SIG-M5 (cell line): Measurements from ENCODE around the gene ING5.

Experiments used
- DNase-seq: peaks from one replicate; lab custom pipeline; 2025; lab: John Stamatoyannopoulos, UW

Gene ING5

GRCh38 chr2:241672243-241673188 lies 29.3 kb upstream of the ING5 start:
- no peak for DNase-seq

DNA sequence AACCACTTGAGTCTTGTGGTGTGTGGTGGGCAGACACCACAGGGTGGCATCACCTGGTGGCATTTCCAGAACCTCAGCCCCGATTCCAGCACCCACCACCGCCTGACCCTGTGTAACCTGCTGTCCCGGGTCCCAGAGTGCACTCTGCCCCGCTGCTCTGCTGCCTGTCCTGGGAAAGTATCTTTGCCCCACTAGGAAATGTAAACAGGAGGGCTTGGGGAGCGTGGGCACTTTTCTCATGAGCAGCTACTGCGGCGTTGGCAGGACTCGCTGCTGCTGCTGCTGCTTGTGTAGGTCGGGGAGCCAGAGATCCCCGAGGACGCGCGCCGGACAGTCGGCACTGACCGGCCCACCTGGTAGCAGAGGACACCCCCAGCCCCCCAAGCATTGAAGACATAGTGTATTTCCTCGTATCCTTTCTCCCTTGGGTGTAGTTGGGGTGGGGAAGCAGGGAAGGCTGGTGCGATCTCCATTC lies 28.6 kb upstream of the ING5 start:
- DNase-seq: no peak

DNA sequence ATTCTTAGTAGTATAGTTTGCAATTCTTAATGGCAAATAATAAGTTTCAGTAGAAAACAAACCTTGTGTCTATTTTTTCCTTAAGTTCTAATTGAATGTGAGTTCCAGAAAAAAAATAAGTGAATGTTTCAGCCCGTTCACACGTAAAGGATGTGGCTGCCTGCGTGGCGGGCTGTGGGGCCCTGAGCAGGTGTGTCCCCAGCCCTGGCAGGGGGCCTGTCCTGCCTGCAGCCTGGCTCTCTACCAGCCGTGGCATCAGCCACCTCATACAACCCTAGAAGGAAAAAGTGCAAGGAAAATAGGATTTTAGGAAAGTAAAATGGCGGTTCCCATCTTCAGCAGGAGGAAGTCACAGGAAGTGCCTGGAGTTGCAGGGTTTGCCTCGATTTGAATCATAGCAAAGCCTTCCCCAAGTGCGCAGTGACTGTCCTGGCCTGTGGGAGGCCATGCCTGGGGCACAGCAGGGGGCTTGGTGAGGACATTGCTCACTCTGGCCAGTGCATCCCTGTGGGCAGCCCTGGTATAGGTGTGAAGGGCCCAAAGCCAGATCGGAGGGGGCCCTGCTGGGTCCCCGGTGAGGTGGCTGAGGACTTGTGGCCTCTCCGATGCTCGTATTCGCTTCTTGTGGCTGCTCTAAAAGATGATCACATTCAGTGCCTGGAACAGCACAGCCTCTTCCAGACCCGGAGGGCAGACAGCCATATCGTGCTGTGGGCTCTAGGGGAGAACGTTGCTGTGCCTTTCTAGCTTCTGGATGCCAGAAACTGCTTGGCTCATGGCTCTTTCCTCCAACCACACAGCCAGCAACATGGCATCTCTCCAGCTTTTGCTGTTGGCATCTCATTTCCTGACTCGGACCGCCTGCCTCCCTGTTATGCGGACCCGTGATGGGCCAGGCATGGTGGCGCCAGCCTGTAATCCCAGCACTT lies 27.8 kb upstream of the ING5 start:
- no peak for DNase-seq

DNA sequence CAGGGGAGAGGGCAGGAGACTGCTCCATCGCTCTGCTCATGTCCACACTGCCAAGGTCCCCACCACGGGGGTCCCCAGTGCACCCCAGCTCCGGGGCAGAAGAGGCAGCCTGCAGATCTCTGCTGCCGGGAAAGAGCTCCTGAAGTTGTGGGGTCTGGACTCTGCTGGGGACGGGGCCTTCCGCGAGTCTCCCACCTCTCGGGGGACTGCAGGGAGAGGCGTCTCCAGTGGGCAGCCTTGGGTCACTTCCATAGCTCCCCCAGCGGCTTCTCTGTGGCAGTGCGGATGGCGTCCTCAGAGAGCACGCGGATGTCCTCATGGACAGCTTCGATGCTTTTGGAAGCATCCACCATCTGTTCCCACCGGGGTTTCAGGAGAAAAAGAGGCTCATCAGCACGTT lies 26.0 kb upstream of the ING5 start:
- DNase-seq: no peak

DNA sequence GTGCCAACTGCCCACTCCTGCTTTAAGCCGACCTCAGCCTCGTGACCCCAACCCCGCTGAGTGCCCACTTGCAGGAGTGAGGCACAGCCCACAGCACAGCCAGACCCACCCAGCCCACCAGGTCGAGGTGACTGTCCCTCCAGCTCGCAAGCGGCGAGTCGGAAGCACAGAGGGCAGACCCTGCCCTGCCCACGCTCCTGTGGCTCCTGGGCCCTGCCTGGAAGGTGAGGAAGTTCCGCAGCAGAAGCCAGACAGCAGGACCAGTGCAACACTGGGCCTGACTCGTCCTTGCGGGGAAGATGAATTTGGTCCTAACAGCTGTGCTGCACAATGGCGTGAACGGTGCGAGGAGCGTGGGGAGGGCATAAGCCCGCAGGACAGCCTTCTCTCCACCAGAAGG lies 25.2 kb upstream of the ING5 start:
- no peak for DNase-seq

DNA sequence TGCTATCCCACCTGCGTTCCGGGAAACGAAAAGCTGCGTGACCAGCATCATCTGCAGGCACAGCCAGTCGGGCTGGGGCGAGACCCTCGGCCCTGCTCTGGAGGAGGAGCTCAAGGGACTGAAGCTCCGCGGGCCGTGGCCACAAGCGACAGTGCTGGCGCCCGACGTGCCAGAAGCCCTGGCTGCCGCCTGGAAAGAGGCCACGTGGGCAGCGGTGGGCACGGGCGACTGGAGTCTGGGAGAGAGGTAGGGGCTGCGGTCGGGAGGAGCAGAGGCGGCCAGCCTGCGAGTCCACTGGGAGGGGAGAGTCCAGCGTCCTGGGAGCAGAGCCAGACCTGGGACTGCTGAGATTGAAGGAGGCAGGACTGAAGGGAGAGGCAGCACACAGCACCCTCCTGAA lies 24.4 kb upstream of the ING5 start:
- DNase-seq: no peak

DNA sequence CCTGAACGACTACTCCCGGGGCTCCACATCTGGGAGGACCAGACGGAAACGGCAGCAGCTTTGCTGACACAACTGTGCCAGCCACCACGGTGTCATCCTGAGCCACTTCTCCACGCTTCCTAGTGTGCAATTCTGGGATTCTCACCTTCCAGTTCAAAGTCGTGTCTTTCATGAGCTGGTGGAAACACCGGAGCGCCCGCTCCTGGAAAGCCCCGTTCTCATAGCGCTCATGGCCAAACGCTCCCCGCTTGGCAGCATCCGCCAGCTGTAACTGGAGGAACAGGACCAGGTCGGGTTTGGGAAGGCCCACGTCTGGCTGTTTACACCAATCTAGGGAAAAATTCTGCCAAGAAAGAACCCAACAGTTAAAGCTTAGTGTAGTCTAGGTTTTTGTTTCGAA lies 23.5 kb upstream of the ING5 start:
- no peak for DNase-seq

GRCh38 chr2:241678784-241679540 lies 22.9 kb upstream of the ING5 start:
- DNase-seq: no peak

DNA sequence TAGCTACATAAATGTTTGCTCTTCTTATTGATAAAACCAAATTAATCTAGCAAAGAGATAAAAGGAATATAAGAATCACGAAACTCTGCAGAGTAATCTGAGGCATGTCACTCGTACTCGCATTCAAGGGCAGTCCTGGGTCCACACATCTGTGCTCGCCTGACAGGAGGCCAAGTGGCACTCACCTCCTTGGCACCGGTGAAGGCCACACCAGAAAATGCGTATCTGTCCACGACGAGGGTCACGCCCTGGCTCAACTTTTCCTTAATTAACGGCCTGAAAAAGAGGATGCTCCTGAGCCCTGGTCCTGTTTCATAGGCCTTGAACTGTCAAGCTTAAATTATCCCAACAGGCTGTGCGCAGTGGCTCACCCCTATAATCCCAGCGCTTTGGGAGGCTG lies 21.8 kb upstream of the ING5 start:
- DNase-seq: no peak

DNA sequence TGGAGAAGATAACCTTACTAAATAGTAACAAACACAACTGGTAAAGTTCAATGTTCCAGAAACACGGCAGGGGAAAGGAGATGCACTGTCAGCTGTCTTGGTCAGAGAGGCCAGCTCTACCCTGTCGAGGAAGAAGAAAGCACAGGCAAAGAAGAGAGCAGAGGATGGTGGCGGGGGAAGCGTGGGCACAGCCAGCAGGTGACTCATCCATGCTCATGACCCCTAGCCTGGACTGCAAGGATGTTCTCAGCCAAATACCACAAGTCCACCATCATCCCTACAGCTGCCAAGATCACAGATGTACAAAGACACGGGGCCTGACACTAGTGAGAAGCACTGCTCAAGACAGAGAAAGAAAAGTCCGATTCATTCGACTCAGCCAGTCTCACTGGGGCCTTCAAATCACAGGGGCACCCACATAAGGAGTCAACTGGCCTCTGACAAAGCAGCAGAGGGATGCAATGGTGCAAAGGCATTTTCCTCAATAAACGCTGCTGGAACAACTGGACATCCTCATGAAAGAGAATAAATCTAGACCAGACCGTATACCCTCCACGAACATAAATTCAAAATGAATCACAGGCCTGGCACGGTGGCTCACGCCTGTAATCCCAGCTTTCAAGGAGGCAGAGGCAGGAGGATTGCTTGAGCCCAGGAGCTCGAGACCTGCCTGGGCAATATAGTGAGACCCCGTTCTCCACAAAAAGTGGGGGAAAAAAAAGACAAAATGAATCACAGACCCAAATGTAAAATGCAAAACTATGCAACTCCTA lies 20.8 kb upstream of the ING5 start:
- DNase-seq: no peak

DNA sequence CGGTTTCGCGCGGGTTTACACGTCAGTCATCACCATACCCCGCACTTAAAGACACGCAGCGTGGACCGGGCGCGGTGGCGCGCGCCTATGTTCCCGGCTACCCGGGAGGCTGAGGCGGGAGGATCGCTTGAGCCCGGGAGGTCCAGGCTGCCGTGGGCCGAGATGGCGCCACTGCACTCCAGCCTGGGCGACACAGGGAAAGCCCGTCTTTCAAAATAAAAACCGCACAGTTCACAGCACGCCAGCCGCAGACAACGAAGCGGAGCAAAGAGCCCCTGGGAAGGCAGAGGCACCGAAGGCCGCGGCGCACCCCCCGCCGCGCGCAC lies 15.6 kb upstream of the ING5 start:
- no peak for DNase-seq

DNA sequence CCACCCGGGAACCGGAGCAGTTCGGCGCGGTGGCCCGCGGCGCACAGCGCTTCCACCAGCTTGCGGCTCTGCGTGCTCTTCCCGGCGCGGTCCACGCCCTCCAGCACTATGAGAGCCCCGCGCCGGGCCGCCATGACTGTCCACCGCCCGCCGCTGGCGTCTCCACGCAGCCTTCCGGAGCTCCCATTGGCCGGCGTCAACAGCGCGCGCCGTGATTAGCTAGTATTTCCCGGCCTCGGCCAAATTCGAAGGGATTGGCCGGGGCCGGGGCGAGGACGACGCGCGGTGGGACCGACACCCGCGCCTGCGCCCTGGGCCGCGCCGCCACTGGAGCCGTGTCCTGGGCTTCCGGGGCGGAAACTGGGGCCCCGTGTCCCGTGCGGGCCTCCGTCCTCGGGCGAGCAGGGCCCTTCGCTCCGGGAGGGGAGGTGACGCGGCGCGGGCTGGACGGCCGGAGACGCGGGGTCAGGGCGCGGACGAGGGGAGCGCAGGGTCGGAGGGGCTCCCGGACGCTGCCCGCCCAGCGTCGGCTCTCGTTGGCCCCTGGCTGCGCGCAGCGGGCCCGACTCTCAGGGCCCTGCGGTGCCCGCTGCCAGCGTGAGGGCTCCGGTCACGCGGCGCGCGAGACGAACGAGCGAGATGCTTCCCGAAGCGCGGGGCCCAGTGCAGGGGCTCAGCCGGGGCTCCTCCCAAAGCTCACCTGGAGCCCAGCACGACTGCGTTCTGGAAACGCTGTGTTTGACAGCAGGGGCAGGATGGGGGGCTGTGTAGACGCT lies 15.0 kb upstream of the ING5 start, which contains the start of gene DTYMK:
Gene DTYMK, minus strand, starts transcription at position 166 of the 776 bp plus-strand sequence. Its CDS starts 32 bp downstream, at position 134.
- peak; percentile 63 for DNase-seq

GRCh38 chr2:241689306-241689705 lies 12.5 kb upstream of the ING5 start:
- DNase-seq: no peak

DNA sequence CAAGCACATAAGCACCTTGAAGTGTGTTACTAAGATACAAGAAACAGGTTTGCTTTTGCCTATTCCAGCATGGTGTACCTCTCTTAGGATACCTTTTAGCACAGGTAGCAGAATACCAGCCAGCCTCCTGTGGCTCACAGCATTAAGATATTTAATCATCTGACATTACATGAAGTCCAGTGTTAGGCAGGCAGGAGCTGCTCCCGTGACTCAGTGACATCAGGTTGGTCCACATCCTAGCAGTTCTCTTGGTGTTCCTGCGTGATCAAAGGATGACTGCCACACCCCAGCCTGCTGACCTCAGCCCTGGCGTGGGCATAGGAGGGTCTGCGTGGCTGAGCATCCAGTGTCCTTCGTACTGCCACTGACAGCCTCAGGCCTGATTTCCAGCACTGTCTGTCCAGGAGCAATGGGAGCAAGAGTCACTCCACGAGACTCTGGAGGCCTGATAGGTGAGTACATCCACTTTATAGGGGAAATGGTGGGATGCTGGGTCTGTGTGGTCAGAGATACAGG lies 11.6 kb upstream of the ING5 start:
- no peak for DNase-seq

- DNase-seq: no peak
Measured at GRCh38 chr2:241692448-241692847, 9.4 kb upstream of the ING5 start.

- no peak for DNase-seq
Measured at GRCh38 chr2:241695651-241696050, 6.2 kb upstream of the ING5 start.

GRCh38 chr2:241701149-241701398 lies 765 bp upstream of the ING5 start:
- DNase-seq: no peak

- DNase-seq: no peak
Measured at GRCh38 chr2:241702155-241703031, 554 bp downstream of the ING5 start.

- no peak for DNase-seq
Measured at GRCh38 chr2:241703032-241703604, 1.3 kb downstream of the ING5 start.
